H4 (cell line): ENCODE measurements around the gene RUNX2. TPM values are rescaled to one million over a fixed set of nuclear protein-coding genes. Genes with fewer than 3 reads are reported as not detected.
A peak's percentile ranks its signal among the peaks of the same experiment; 100 is the strongest.
"Not testable (repeated sequence)": the region's sequence is repeated elsewhere in the genome, so short reads cannot be mapped to it uniquely, and the experiment has no call there.

Source experiments
- DNase-seq: peaks from one replicate; pipeline ENCODE4 v3.0.0-alpha.2; 2015; ENCODE audit warnings: low spot score
- total RNA-seq: library from RNA; depleted of rRNA; stranded (reverse); fragments of >200 nt; shearing (Covaris generic); gene quantifications from 2 replicates; pipeline ENCODE4 v1.2.3, GENCODE V29; 2014; rRNA removed

RUNX2 gene
- 18.3 and 37.7 TPM in 2 replicates for total RNA-seq

GRCh38 chr6:45327956-45328522, at the start of gene RUNX2:
Gene RUNX2, plus strand, starts transcription at chr6:45328330. Its CDS starts 397 bp downstream, at chr6:45328727.
- peak; percentile 98 for DNase-seq

- no peak for DNase-seq
Measured at GRCh38 chr6:45278367-45278766, 49.8 kb upstream of the RUNX2 start.

GRCh38 chr6:45286707-45287106, 41.4 kb upstream of the RUNX2 start:
- DNase-seq, result not testable (repeated sequence)

GRCh38 chr6:45289751-45290514, 38.2 kb upstream of the RUNX2 start:
- DNase-seq, result no peak

GRCh38 chr6:45293306-45293705, 34.8 kb upstream of the RUNX2 start:
- no peak for DNase-seq

- DNase-seq, result not testable (repeated sequence)
Measured at GRCh38 chr6:45294065-45294701, 33.9 kb upstream of the RUNX2 start.

GRCh38 chr6:45297320-45297719, 30.8 kb upstream of the RUNX2 start:
- no peak for DNase-seq

GRCh38 chr6:45299096-45299581, 29.0 kb upstream of the RUNX2 start:
- DNase-seq, result no peak

- DNase-seq, result no peak
Measured at GRCh38 chr6:45300736-45301135, 27.4 kb upstream of the RUNX2 start.

GRCh38 chr6:45301348-45302142, 26.6 kb upstream of the RUNX2 start:
- DNase-seq, result no peak

GRCh38 chr6:45302832-45303231, 25.3 kb upstream of the RUNX2 start:
- DNase-seq, result no peak

GRCh38 chr6:45305546-45305945, 22.6 kb upstream of the RUNX2 start:
- no peak for DNase-seq

GRCh38 chr6:45310118-45310788, 17.9 kb upstream of the RUNX2 start:
- no peak for DNase-seq

GRCh38 chr6:45314146-45314545, 14.0 kb upstream of the RUNX2 start:
- no peak for DNase-seq

- DNase-seq, result no peak
Measured at GRCh38 chr6:45320349-45320748, 7.8 kb upstream of the RUNX2 start.

- no peak for DNase-seq
Measured at GRCh38 chr6:45323656-45324224, 4.4 kb upstream of the RUNX2 start.

- peak; percentile 56 for DNase-seq
Measured at GRCh38 chr6:45326698-45327417, 1.3 kb upstream of the RUNX2 start.

- DNase-seq, result no peak
Measured at GRCh38 chr6:45328523-45328922, 393 bp downstream of the RUNX2 start.

GRCh38 chr6:45344900-45345299, 16.8 kb downstream of the RUNX2 start:
- no peak for DNase-seq

- peak; percentile 20 for DNase-seq
Measured at GRCh38 chr6:45350186-45350710, 22.1 kb downstream of the RUNX2 start.
